ENCODE results near the gene CORT.

- TF ChIP-seq CTCF (optimal IDR thresholded peaks at IDR 0.05 in 1 of 3, IDR thresholded peaks at IDR 0.05 in 1 of 3, conservative IDR thresholded peaks at IDR 0.05 in 1 of 3; ENCODE audit: extremely low read depth in 1 of 3, insufficient read depth in 2 of 3, low read length in 3 of 3) (no peak), EZH2 (IDR thresholded peaks at IDR 0.05; ENCODE audit: low read length) (no peak)
These were observed 1.5 kb downstream of the CORT start for GRCh38 chr1:10451287-10451686.

All from keratinocyte (primary cell).